Chondrocyte (in vitro differentiated cells): ENCODE data around the gene MAP2. TPM values are rescaled to one million over a fixed set of nuclear protein-coding genes. Genes with fewer than 3 reads are reported as not detected.

Experiments
- DNase-seq: peaks from one replicate; pipeline ENCODE4 v3.0.0; 2021; ENCODE audit warnings: mixed read lengths, low spot score
- H3K27ac Mint-ChIP-seq: one replicate; pipeline ENCODE4 v1.8.0; 2021; ENCODE audit warnings: mild to moderate bottlenecking, moderate library complexity, mixed read lengths; ENCODE audit not compliant: unreplicated experiment
- H3K27me3 Mint-ChIP-seq: 2 replicates; pipeline ENCODE4 v1.8.0; 2021; ENCODE audit warnings: low read depth, mixed read lengths
- H3K36me3 Mint-ChIP-seq: 2 replicates; pipeline ENCODE4 v1.8.0; 2021; ENCODE audit warnings: low read depth, mixed read lengths
- H3K4me1 Mint-ChIP-seq: 2 replicates; pipeline ENCODE4 v1.8.0; 2021; ENCODE audit warnings: low read depth, mild to moderate bottlenecking, mixed read lengths
- H3K4me3 Mint-ChIP-seq: one replicate; pipeline ENCODE4 v1.8.0; 2021; ENCODE audit warnings: mild to moderate bottlenecking, moderate library complexity, mixed read lengths; ENCODE audit not compliant: unreplicated experiment
- H3K9me3 Mint-ChIP-seq: 2 replicates; pipeline ENCODE4 v1.8.0; 2021; ENCODE audit warnings: low read depth, mixed read lengths
- CTCF ChIP-seq: fragments of 200-600 bp; sonication (generic); IDR thresholded peaks from 2 replicates; pipeline ENCODE4 v1.5.0; 2021; ENCODE audit warnings: antibody characterized with exemption, mild to moderate bottlenecking, moderate library complexity
- total RNA-seq: library from RNA; stranded (reverse); gene quantifications from 3 replicates; pipeline ENCODE4 v1.2.1, GENCODE V29; 2021

Gene MAP2
- total RNA-seq, 1 donor from 2014 or later, result 13.9 TPM

DNA sequence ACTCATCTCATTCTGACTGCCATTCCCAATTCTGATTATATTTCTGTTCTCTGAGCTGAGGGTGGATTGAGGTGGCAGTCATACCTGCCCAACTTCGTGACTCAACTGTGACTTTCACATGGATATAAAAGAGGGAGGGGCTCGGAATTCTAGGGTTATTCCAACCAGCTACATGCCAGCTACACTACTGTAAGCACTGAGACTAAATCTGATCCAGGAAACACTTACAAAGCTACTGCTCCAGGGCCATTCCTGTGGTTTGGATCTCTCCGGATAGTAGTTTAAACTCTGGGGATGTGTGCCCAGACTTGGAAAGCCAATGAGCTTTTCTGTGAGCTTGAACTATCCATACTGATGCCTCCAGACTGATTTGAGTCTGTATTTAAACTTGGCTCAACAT, 7.9 kb downstream of the MAP2 start:
- TF ChIP-seq CTCF, result no peak
- no peak overlapping the region for H3K27ac Mint-ChIP-seq
- peaks cover 32% of the 10 kb centered on the region for H3K4me1 Mint-ChIP-seq
- no peaks in the 10 kb centered on the region for H3K36me3 Mint-ChIP-seq
- no peaks in the 10 kb centered on the region for H3K9me3 Mint-ChIP-seq
- no peak for DNase-seq
- H3K4me3 Mint-ChIP-seq, result no peak overlapping the region
- H3K27me3 Mint-ChIP-seq, result no peaks in the 10 kb centered on the region

DNA sequence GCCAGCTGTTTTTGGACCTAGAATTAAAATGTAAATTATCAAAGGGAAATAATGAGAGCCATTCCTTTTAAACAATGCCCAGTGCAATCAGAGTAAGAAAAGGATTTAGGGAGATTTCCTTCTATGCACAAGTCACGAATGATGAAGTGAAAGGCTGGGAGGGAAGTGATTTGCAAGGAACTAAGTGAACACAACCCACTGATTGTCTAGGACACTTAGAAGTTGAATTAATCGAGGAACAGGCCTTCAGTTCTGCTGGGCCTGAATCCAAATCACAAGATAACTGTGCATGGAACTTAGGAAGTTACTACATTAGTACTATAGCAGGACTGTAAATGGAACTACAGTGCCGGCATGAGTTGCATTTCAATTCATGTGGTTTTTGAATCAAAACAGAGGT, 17.7 kb downstream of the MAP2 start:
- TF ChIP-seq CTCF, result no peak
- Mint-ChIP-seq H3K9me3 (no peaks in the 10 kb centered on the region), H3K27me3 (no peaks in the 10 kb centered on the region), H3K36me3 (no peaks in the 10 kb centered on the region), H3K4me3 (no peak overlapping the region), H3K4me1 (peaks cover 22% of the 10 kb centered on the region), H3K27ac (no peak overlapping the region)
- no peak for DNase-seq

GRCh38 chr2:209442939-209443338, 19.1 kb downstream of the MAP2 start:
- H3K4me1 Mint-ChIP-seq, result peaks cover 22% of the 10 kb centered on the region
- H3K36me3 Mint-ChIP-seq, result no peaks in the 10 kb centered on the region
- DNase-seq, result no peak
- no peaks in the 10 kb centered on the region for H3K27me3 Mint-ChIP-seq
- H3K27ac Mint-ChIP-seq, result no peak overlapping the region
- no peak overlapping the region for H3K4me3 Mint-ChIP-seq
- H3K9me3 Mint-ChIP-seq, result no peaks in the 10 kb centered on the region
- no peak for TF ChIP-seq CTCF

DNA sequence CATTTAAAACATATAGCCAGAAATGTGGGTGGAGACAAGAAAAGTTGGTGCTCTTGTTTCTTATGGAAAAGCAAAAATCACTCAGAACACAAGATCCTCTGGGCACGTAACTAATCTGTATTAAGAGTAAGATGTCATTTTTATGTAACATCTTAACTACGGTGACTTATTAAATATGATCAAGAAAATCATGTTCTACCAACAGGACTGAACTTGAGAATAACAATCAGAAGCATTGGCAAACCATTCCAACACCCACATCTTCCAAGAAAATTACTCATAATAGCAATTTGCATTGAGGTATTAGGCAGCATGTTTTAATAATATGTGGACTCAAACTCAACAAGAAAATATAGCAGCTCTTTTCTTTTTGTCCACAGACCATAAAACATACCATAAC, 21.6 kb downstream of the MAP2 start:
- Mint-ChIP-seq H3K4me3 (no peak overlapping the region), H3K27me3 (no peaks in the 10 kb centered on the region), H3K9me3 (no peaks in the 10 kb centered on the region), H3K36me3 (no peaks in the 10 kb centered on the region), H3K4me1 (peaks cover 22% of the 10 kb centered on the region), H3K27ac (no peak overlapping the region)
- DNase-seq, result no peak
- TF ChIP-seq CTCF, result no peak

- Mint-ChIP-seq H3K9me3 (peaks cover 4% of the 10 kb centered on the region), H3K4me3 (no peak overlapping the region), H3K27ac (peak overlapping the region; percentile 43), H3K4me1 (peaks cover 12% of the 10 kb centered on the region), H3K27me3 (no peaks in the 10 kb centered on the region), H3K36me3 (no peaks in the 10 kb centered on the region)
- no peak for TF ChIP-seq CTCF
- no peak for DNase-seq
Measured at GRCh38 chr2:209451209-209451834, 27.5 kb downstream of the MAP2 start.
